ENCODE data around the gene DNAAF3. TPM values are rescaled to one million over a fixed set of nuclear protein-coding genes. Genes with fewer than 3 reads are reported as not detected.

DNAAF3 gene
- total RNA-seq, 1 experiment from 2014 or later: 4.2 TPM

DNA sequence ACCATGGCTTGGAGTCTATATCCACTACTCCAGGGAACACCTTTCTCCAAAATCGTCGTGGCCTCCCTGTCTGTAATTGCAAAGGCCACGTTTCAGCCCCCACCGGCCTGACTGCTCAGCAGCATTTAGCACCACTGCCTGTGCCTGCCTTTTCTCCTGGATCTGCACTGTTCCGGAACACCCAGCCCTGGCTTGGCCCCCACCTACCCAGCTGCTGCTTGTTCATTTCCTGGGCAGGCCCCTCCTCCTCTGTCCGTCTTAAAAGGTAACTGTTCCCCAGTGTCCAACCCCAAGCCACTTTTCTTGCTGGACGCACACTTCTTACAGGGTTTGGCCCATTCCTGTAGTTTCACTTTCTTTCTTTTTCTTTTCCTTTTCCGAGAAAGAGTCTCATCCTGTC, 22.2 kb upstream of the DNAAF3 start:
- Histone ChIP-seq H3K36me3 (ENCODE audit: insufficient read depth, low read length, poor library complexity, severe bottlenecking) (no peaks in the 10 kb centered on the region), H3K4me1 (ENCODE audit: insufficient read depth, low read length, poor library complexity, severe bottlenecking) (no peaks in the 10 kb centered on the region), H3K27me3 (replicated peaks; ENCODE audit: insufficient read depth, low read depth, low read length, poor library complexity) (no peaks in the 10 kb centered on the region), H3K27ac (ENCODE audit: low read depth, low read length, poor library complexity, severe bottlenecking) (no peak overlapping the region), H3K4me3 (ENCODE audit: low read depth, low read length, poor library complexity, severe bottlenecking) (no peak overlapping the region), H3K9me3 (ENCODE audit: low read depth, low read length, poor library complexity, severe bottlenecking) (no peaks in the 10 kb centered on the region)
- no peak for DNase-seq (ENCODE audit: low spot score)
- intact Hi-C loops (cut with micrococcal nuclease; ENCODE audit: unreplicated experiment): no loop called here
- POLR2A ChIA-PET (ENCODE audit: low non-redundant PET): no interaction called here
- TF ChIP-seq CTCF (conservative IDR thresholded peaks at IDR 0.05; ENCODE audit: low read depth, low read length) (no peak), EZH2 (IDR thresholded peaks at IDR 0.05; ENCODE audit: borderline replicate concordance, low read depth, low read length, poor library complexity, severe bottlenecking) (no peak)
- CTCF ChIA-PET: no interaction called here
- no TSS peak for BruUV-seq (replicated peaks)

DNA sequence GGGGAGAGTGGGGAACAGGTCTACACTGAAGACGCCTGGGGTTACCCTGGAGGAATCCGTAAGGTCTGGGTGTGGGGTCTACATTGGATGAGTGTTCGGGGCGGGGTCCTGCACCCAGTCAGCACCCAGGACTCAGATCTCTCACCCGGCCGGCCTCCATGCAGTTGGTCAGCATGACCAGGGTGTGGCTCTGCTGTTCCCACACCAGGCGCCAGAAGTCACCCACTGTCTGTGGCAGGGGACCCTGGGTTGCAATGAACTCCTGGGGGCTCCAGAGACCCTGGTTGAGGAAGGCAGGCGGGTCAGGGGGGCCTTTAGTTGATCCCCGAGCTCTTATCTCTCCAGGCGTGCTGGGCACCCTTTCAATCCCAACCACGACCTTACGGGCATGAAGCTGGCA, 19.7 kb upstream of the DNAAF3 start:
- H3K27me3 ChIP-seq (replicated peaks; ENCODE audit: insufficient read depth, low read depth, low read length, poor library complexity): peaks cover 17% of the 10 kb centered on the region
- POLR2A ChIA-PET (ENCODE audit: low non-redundant PET): no interaction called here
- H3K9me3 ChIP-seq (ENCODE audit: low read depth, low read length, poor library complexity, severe bottlenecking): no peaks in the 10 kb centered on the region
- CTCF ChIA-PET: no interaction called here
- BruUV-seq (replicated peaks): no TSS peak
- no peaks in the 10 kb centered on the region for H3K36me3 ChIP-seq (ENCODE audit: insufficient read depth, low read length, poor library complexity, severe bottlenecking)
- TF ChIP-seq CTCF (conservative IDR thresholded peaks at IDR 0.05; ENCODE audit: low read depth, low read length): no peak
- TF ChIP-seq EZH2 (IDR thresholded peaks at IDR 0.05; ENCODE audit: borderline replicate concordance, low read depth, low read length, poor library complexity, severe bottlenecking): no peak
- no peak overlapping the region for H3K4me3 ChIP-seq (ENCODE audit: low read depth, low read length, poor library complexity, severe bottlenecking)
- no peak for DNase-seq (ENCODE audit: low spot score)
- H3K4me1 ChIP-seq (ENCODE audit: insufficient read depth, low read length, poor library complexity, severe bottlenecking): no peaks in the 10 kb centered on the region
- intact Hi-C loops (cut with micrococcal nuclease; ENCODE audit: unreplicated experiment): no loop called here
- no peak overlapping the region for H3K27ac ChIP-seq (ENCODE audit: low read depth, low read length, poor library complexity, severe bottlenecking)

DNA sequence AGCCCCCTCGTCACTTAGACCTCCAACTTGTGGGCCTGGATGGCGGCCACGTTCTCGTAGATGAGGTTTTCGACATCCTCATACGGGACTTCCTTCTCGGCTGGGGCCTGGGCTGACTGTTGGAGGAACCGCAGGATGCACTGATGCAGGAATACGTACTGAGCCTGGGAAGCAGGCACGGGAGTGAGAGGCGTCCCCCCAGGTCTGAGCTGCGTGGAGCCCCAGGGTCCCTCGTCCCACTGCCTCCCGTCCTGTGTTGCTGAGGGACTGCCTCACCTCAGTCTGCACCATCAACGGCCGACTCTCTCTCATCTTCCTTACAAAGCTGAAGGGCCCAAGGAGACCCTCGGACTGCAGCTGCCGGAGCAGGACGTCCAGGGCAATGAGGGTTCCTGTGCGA, 15.3 kb upstream of the DNAAF3 start:
- H3K4me3 ChIP-seq (ENCODE audit: low read depth, low read length, poor library complexity, severe bottlenecking): no peak overlapping the region
- H3K27me3 ChIP-seq (replicated peaks; ENCODE audit: insufficient read depth, low read depth, low read length, poor library complexity): peaks cover 35% of the 10 kb centered on the region
- CTCF ChIA-PET: no interaction called here
- intact Hi-C loops (cut with micrococcal nuclease; ENCODE audit: unreplicated experiment): no loop called here
- POLR2A ChIA-PET (ENCODE audit: low non-redundant PET): no interaction called here
- DNase-seq (ENCODE audit: low spot score): no peak
- no TSS peak for BruUV-seq (replicated peaks)
- TF ChIP-seq EZH2 (IDR thresholded peaks at IDR 0.05; ENCODE audit: borderline replicate concordance, low read depth, low read length, poor library complexity, severe bottlenecking): no peak
- no peak for TF ChIP-seq CTCF (conservative IDR thresholded peaks at IDR 0.05; ENCODE audit: low read depth, low read length)
- H3K4me1 ChIP-seq (ENCODE audit: insufficient read depth, low read length, poor library complexity, severe bottlenecking): peaks cover 9% of the 10 kb centered on the region
- H3K27ac ChIP-seq (ENCODE audit: low read depth, low read length, poor library complexity, severe bottlenecking): no peak overlapping the region
- H3K36me3 ChIP-seq (ENCODE audit: insufficient read depth, low read length, poor library complexity, severe bottlenecking): no peaks in the 10 kb centered on the region
- H3K9me3 ChIP-seq (ENCODE audit: low read depth, low read length, poor library complexity, severe bottlenecking): no peaks in the 10 kb centered on the region

Measured in A673 (cell line).